ENCODE results near the gene TIMM10. TPM values are rescaled to one million over a fixed set of nuclear protein-coding genes. Genes with fewer than 3 reads are reported as not detected.
A peak's percentile ranks its signal among the peaks of the same experiment; 100 is the strongest.

TIMM10 gene
- total and polyA plus RNA-seq, 2 donors (not counting 1 experiment from before 2014, with no cell fraction given), result 32.2 to 57.6 TPM

DNA sequence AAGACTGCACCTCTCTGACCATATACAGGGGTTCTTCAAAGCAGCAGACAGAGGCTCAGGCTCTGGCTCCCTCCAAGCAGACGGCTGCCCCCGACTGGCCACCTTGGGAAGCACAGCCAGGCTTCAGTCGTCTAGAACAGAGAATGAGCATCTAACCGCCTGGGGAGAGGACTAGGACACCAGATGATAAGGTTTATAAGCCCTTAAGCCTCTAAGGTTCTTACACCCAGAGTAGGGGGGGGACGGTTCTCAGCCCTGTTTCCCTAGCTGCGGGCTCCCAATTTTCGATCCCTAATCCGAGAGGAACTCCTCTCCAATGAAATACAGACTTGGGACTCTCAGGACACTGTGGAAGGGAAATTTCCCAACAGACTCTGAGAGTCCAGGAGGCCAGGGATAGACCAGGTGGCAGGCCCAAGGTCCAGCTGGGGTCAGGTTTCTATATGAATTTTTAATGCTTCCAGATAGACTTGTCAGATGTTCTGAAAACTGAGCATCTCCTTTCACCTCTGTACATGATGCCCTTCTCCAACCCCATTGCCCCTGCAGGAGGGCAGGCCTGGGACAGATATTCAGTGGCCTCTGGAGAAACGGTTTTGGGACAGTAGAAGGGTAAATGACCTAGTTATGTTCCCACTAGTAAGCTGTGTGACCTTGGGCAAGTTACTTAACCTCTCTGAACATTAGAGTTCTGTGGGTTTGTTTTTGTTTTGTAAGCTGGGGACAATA lies 50.0 kb downstream of the TIMM10 start:
- Histone ChIP-seq H4K20me1 (ENCODE audit: control insufficient read depth, extremely low read depth, insufficient read depth, low read length) (no peaks in the 10 kb centered on the region), H3K9me3 (ENCODE audit: control insufficient read depth, insufficient read depth, low read depth, low read length) (no peaks in the 10 kb centered on the region), H3K4me2 (ENCODE audit: extremely low read depth, insufficient read depth, low read length) (no peak overlapping the region), H3K27me3 (ENCODE audit: control insufficient read depth, insufficient read depth, low read length) (peaks cover 13% of the 10 kb centered on the region), H3K27ac (ENCODE audit: insufficient read depth, low read length) (no peak overlapping the region), H3K36me3 (ENCODE audit: control insufficient read depth, insufficient read depth, low read length) (no peaks in the 10 kb centered on the region), H2AFZ (ENCODE audit: low read length) (no peak overlapping the region), H3K9ac (ENCODE audit: insufficient read depth, low read length) (no peak overlapping the region), H3K79me2 (ENCODE audit: control insufficient read depth, insufficient read depth, low read length) (no peaks in the 10 kb centered on the region), H3K4me3 (replicated peaks in 1 of 4; ENCODE audit: control extremely low read depth in 1 of 4, insufficient read depth in 1 of 4, low read depth in 3 of 4, low read length in 4 of 4) (no peak overlapping the region), H3K4me1 (ENCODE audit: control insufficient read depth, extremely low read depth, insufficient read depth, low read length) (peaks cover 4% of the 10 kb centered on the region)
- peak in 1 of 2 donors; percentile 53 for DNase-seq (ENCODE audit: low read depth in 2 of 2)
- TF ChIP-seq, protein P1, sequence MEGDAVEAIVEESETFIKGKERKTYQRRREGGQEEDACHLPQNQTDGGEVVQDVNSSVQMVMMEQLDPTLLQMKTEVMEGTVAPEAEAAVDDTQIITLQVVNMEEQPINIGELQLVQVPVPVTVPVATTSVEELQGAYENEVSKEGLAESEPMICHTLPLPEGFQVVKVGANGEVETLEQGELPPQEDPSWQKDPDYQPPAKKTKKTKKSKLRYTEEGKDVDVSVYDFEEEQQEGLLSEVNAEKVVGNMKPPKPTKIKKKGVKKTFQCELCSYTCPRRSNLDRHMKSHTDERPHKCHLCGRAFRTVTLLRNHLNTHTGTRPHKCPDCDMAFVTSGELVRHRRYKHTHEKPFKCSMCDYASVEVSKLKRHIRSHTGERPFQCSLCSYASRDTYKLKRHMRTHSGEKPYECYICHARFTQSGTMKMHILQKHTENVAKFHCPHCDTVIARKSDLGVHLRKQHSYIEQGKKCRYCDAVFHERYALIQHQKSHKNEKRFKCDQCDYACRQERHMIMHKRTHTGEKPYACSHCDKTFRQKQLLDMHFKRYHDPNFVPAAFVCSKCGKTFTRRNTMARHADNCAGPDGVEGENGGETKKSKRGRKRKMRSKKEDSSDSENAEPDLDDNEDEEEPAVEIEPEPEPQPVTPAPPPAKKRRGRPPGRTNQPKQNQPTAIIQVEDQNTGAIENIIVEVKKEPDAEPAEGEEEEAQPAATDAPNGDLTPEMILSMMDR (conservative IDR thresholded peaks at IDR 0.05 in 1 of 2, IDR thresholded peaks at IDR 0.05 in 1 of 2; ENCODE audit: low read depth in 1 of 2, low read length in 2 of 2), result peak; percentile 61 to 88
- TF ChIP-seq EZH2 (IDR thresholded peaks at IDR 0.05; ENCODE audit: low read length, missing control alignments), result no peak

DNA sequence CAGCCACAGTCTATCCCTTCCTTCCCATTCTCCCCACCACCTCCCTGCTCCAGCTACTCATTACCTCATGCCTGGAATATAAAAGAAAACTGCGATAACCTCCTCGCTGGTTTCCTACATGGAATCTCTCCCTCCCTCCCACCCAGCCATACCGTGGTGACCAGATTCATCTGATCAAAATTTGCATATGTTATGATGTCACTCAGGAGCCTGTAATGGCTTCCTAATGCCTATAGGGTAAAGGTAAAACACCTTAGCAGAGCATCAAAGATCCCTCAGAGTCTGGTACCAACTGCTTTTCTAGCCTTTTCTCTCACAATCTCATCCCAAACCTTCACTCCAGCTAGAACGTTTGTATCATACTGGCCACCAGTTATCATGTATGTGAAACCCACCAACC lies 50.6 kb downstream of the TIMM10 start:
- Histone ChIP-seq H3K9me3 (ENCODE audit: control insufficient read depth, insufficient read depth, low read depth, low read length) (no peaks in the 10 kb centered on the region), H3K36me3 (ENCODE audit: control insufficient read depth, insufficient read depth, low read length) (no peaks in the 10 kb centered on the region), H3K4me2 (ENCODE audit: extremely low read depth, insufficient read depth, low read length) (no peak overlapping the region), H3K9ac (ENCODE audit: insufficient read depth, low read length) (no peak overlapping the region), H3K4me1 (ENCODE audit: control insufficient read depth, extremely low read depth, insufficient read depth, low read length) (peaks cover 4% of the 10 kb centered on the region), H2AFZ (ENCODE audit: low read length) (no peak overlapping the region), H4K20me1 (ENCODE audit: control insufficient read depth, extremely low read depth, insufficient read depth, low read length) (no peaks in the 10 kb centered on the region), H3K79me2 (ENCODE audit: control insufficient read depth, insufficient read depth, low read length) (no peaks in the 10 kb centered on the region), H3K4me3 (replicated peaks in 1 of 4; ENCODE audit: control extremely low read depth in 1 of 4, insufficient read depth in 1 of 4, low read depth in 3 of 4, low read length in 4 of 4) (no peak overlapping the region), H3K27me3 (ENCODE audit: control insufficient read depth, insufficient read depth, low read length) (peaks cover 14% of the 10 kb centered on the region), H3K27ac (ENCODE audit: insufficient read depth, low read length) (no peak overlapping the region)
- TF ChIP-seq, protein P1 (conservative IDR thresholded peaks at IDR 0.05 in 1 of 2, IDR thresholded peaks at IDR 0.05 in 1 of 2; ENCODE audit: low read depth in 1 of 2, low read length in 2 of 2), result no peak
- TF ChIP-seq EZH2 (IDR thresholded peaks at IDR 0.05; ENCODE audit: low read length, missing control alignments), result no peak
- no peak for DNase-seq (ENCODE audit: low read depth in 2 of 2)

DNA sequence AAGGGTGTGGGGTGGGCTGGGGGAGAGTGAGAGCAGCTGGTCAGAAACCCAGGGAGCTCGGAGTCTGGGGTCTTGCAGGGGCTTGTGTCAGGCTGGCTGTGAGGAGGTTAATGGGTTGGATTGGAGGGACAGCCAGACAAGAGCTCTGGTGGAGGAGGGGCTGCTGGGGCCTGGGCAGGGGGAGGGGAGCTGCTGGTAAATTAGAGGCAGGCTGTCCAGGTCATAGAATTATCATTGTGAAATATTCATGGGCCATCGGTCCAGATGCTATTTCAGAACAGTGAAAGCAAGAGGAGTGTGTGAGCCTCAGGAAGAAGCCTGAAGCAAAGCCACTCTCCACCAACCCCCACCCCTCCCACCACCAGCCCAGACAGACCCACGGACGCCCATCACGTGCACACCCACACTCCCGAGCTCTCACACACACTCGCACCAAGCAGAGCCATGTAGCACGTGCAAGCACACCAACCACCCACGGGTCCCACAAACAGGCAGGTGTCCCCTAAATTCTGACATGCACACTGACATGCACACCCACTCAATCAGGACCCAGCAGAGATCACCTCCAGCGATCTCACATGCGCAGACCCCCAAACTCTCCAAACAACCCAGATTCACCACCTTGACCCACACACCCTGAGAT lies 51.4 kb downstream of the TIMM10 start:
- no peaks in the 10 kb centered on the region for H3K9me3 ChIP-seq (ENCODE audit: control insufficient read depth, insufficient read depth, low read depth, low read length)
- H3K9ac ChIP-seq (ENCODE audit: insufficient read depth, low read length), result no peak overlapping the region
- no peak overlapping the region for H3K4me2 ChIP-seq (ENCODE audit: extremely low read depth, insufficient read depth, low read length)
- peaks cover 4% of the 10 kb centered on the region for H3K4me1 ChIP-seq (ENCODE audit: control insufficient read depth, extremely low read depth, insufficient read depth, low read length)
- TF ChIP-seq, protein P1 (conservative IDR thresholded peaks at IDR 0.05 in 1 of 2, IDR thresholded peaks at IDR 0.05 in 1 of 2; ENCODE audit: low read depth in 1 of 2, low read length in 2 of 2), result no peak
- H2AFZ ChIP-seq (ENCODE audit: low read length), result no peak overlapping the region
- H3K27me3 ChIP-seq (ENCODE audit: control insufficient read depth, insufficient read depth, low read length), result peaks cover 18% of the 10 kb centered on the region
- H3K4me3 ChIP-seq (replicated peaks in 1 of 4; ENCODE audit: control extremely low read depth in 1 of 4, insufficient read depth in 1 of 4, low read depth in 3 of 4, low read length in 4 of 4), result no peak overlapping the region
- no peak for DNase-seq (ENCODE audit: low read depth in 2 of 2)
- no peak overlapping the region for H3K27ac ChIP-seq (ENCODE audit: insufficient read depth, low read length)
- H4K20me1 ChIP-seq (ENCODE audit: control insufficient read depth, extremely low read depth, insufficient read depth, low read length), result no peaks in the 10 kb centered on the region
- no peaks in the 10 kb centered on the region for H3K79me2 ChIP-seq (ENCODE audit: control insufficient read depth, insufficient read depth, low read length)
- no peaks in the 10 kb centered on the region for H3K36me3 ChIP-seq (ENCODE audit: control insufficient read depth, insufficient read depth, low read length)

Other genes with a start within 250 kb of the TIMM10 start
- 88.3 and 111 TPM in 2 replicates for gene TNKS1BP1, start 205.8 kb downstream of the TIMM10 start, total RNA-seq
- 70.2 and 70.4 TPM in 2 replicates for gene TNKS1BP1, start 205.8 kb downstream of the TIMM10 start, polyA plus RNA-seq
- 52.7 and 55.0 TPM in 2 replicates for gene SSRP1, start 194.9 kb downstream of the TIMM10 start, total RNA-seq
- 94.1 and 173 TPM in 2 replicates for gene SSRP1, start 194.9 kb downstream of the TIMM10 start, polyA plus RNA-seq
- gene P2RX3, start 192.4 kb downstream of the TIMM10 start, total RNA-seq, result not detected in 2 replicates
- gene P2RX3, start 192.4 kb downstream of the TIMM10 start, polyA plus RNA-seq, result not detected in 2 replicates
- gene PRG3, start 149.6 kb downstream of the TIMM10 start, total RNA-seq, result not detected in 2 replicates
- not detected in 2 replicates for gene PRG3, start 149.6 kb downstream of the TIMM10 start, polyA plus RNA-seq
- gene PRG2, start 140.1 kb downstream of the TIMM10 start, total RNA-seq, result not detected in 2 replicates
- gene PRG2, start 140.1 kb downstream of the TIMM10 start, polyA plus RNA-seq, result not detected in 2 replicates
- gene SLC43A3, start 103.6 kb downstream of the TIMM10 start, total RNA-seq, result 41.5 and 61.6 TPM in 2 replicates
- gene SLC43A3, start 103.6 kb downstream of the TIMM10 start, polyA plus RNA-seq, result 34.8 and 67.6 TPM in 2 replicates
- 0.17 and 0.26 TPM in 2 replicates for gene RTN4RL2, start 70.2 kb downstream of the TIMM10 start, total RNA-seq
- 0.27 and 0.43 TPM in 2 replicates for gene RTN4RL2, start 70.2 kb downstream of the TIMM10 start, polyA plus RNA-seq
- gene SLC43A1, start 15.1 kb downstream of the TIMM10 start, total RNA-seq, result 19.8 and 20.8 TPM in 2 replicates
- 12.3 and 13.2 TPM in 2 replicates for gene SLC43A1, start 15.1 kb downstream of the TIMM10 start, polyA plus RNA-seq
- not detected in 2 replicates for gene SMTNL1, start 6.8 kb upstream of the TIMM10 start, total RNA-seq
- not detected in 2 replicates for gene SMTNL1, start 6.8 kb upstream of the TIMM10 start, polyA plus RNA-seq
- 78.6 and 94.8 TPM in 2 replicates for gene UBE2L6, start 36.9 kb upstream of the TIMM10 start, total RNA-seq
- 105 and 113 TPM in 2 replicates for gene UBE2L6, start 36.9 kb upstream of the TIMM10 start, polyA plus RNA-seq
- gene SERPING1, start 66.9 kb upstream of the TIMM10 start, total RNA-seq, result 17.2 and 20.0 TPM in 2 replicates
- gene SERPING1, start 66.9 kb upstream of the TIMM10 start, polyA plus RNA-seq, result 35.8 and 117 TPM in 2 replicates
- 1.5 and 2.3 TPM in 2 replicates for gene YPEL4, start 119.2 kb upstream of the TIMM10 start, total RNA-seq
- gene YPEL4, start 119.2 kb upstream of the TIMM10 start, polyA plus RNA-seq, result 0.10 and 0.59 TPM in 2 replicates
- gene CLP1, start 127.0 kb upstream of the TIMM10 start, total RNA-seq, result 13.2 and 17.2 TPM in 2 replicates
- 24.1 and 31.5 TPM in 2 replicates for gene CLP1, start 127.0 kb upstream of the TIMM10 start, polyA plus RNA-seq
- gene ZDHHC5, start 137.4 kb upstream of the TIMM10 start, total RNA-seq, result 26.7 and 33.9 TPM in 2 replicates
- 58.9 and 69.8 TPM in 2 replicates for gene ZDHHC5, start 137.4 kb upstream of the TIMM10 start, polyA plus RNA-seq
- 15.2 and 16.0 TPM in 2 replicates for gene MED19, start 181.5 kb upstream of the TIMM10 start, total RNA-seq
- gene MED19, start 181.5 kb upstream of the TIMM10 start, polyA plus RNA-seq, result 28.9 and 31.4 TPM in 2 replicates
- gene TMX2, start 181.8 kb upstream of the TIMM10 start, total RNA-seq, result 55.7 and 62.8 TPM in 2 replicates
- 71.8 and 84.2 TPM in 2 replicates for gene TMX2, start 181.8 kb upstream of the TIMM10 start, polyA plus RNA-seq
- gene SELENOH, start 210.7 kb upstream of the TIMM10 start, total RNA-seq, result 93.0 and 99.1 TPM in 2 replicates
- gene SELENOH, start 210.7 kb upstream of the TIMM10 start, polyA plus RNA-seq, result 69.6 and 73.3 TPM in 2 replicates
- gene BTBD18, start 221.1 kb upstream of the TIMM10 start, total RNA-seq, result not detected in 2 replicates
- gene BTBD18, start 221.1 kb upstream of the TIMM10 start, polyA plus RNA-seq, result not detected in 2 replicates
- 71.7 and 103 TPM in 2 replicates for gene CTNND1, start 231.0 kb upstream of the TIMM10 start, total RNA-seq
- 113 and 190 TPM in 2 replicates for gene CTNND1, start 231.0 kb upstream of the TIMM10 start, polyA plus RNA-seq

Data from fibroblast of lung (primary cell).